K562 (cell line): ENCODE measurements around the gene PLXNA2. TPM values are rescaled to one million over a fixed set of nuclear protein-coding genes. Genes with fewer than 3 reads are reported as not detected.

Source experiments
- ATAC-seq: fragments of 200-7000 bp; cut with Tn5 transposase; 3 replicates; pipeline ENCODE4 v1.9.1; 2020; ENCODE audit warnings: moderate library complexity
- BruUV-seq: library from RNA; stranded (reverse); fragments of 400-500 nt; replicated peaks from 2 replicates; lab custom pipeline; 2021; lab: Mats Ljungman, UMichigan
- CTCF ChIA-PET: fragments of 300-600 bp; formaldehyde crosslinking; extraction: SDS; loops from one replicate; lab custom pipeline; 2021; ENCODE audit warnings: low intra/inter-chr PET ratio; lab: Yijun Ruan, JAX
- POLR2A ChIA-PET: fragments of 300-600, 350-650 bp; sonication (Branson Sonifier 250); formaldehyde crosslinking; extraction: SDS; loops from one replicate; lab custom pipeline; 2021; ENCODE audit warnings: antibody characterized with exemption, inconsistent platforms; lab: Yijun Ruan, JAX
- DNase-seq, 4 experiments: peaks; one replicate each; pipeline versions ENCODE4 v3.0.0 to v3.0.0-alpha.2; 2011 to 2018; ENCODE audit warnings: low spot score in 3 of 4, mixed read lengths in 3 of 4; ENCODE audit errors: extremely low read depth in 1 of 4
- FAIRE-seq: peaks from 2 replicates; lab custom pipeline; 2011; peaks lifted over from hg19 to GRCh38; lab: Jason Lieb, UNC
- H2AFZ ChIP-seq: 2 replicates; pipeline ENCODE4 v1.6.0; 2011; ENCODE audit warnings: low read depth, low read length, control low read depth, inconsistent platforms
- H3K27ac ChIP-seq: fragments of 200-600 bp; 3 replicates; pipeline ENCODE4 v1.8.0; 2011; ENCODE audit warnings: low read depth, mild to moderate bottlenecking, control low read depth, inconsistent platforms, low read length, moderate library complexity, mixed read lengths; ENCODE audit errors: extremely low read depth
- H3K27me3 ChIP-seq, 2 experiments: fragments of 300-600 bp in 1 of 2; 2 replicates in 1 of 2; 3 replicates in 1 of 2; pipeline versions ENCODE4 v1.6.0 to v1.8.0; 2011; ENCODE audit warnings: inconsistent platforms in 2 of 2, low read length in 2 of 2, mild to moderate bottlenecking in 1 of 2, mixed read lengths in 1 of 2, moderate library complexity in 1 of 2; ENCODE audit not compliant: control insufficient read depth in 2 of 2, insufficient read depth in 2 of 2
- H3K36me3 ChIP-seq: fragments of 300-600 bp; 3 replicates; pipeline ENCODE4 v1.8.0; 2011; ENCODE audit warnings: mild to moderate bottlenecking, low read length, inconsistent platforms; ENCODE audit not compliant: control insufficient read depth, insufficient read depth
- H3K4me1 ChIP-seq, 2 experiments: fragments of 200-600 bp in 1 of 2; replicated peaks in 1 of 2; 2 replicates in 1 of 2; 3 replicates in 1 of 2; pipeline versions ENCODE4 v1.5.1 to v1.8.0; 2011; ENCODE audit warnings: inconsistent platforms in 2 of 2, low read length in 2 of 2, mild to moderate bottlenecking in 1 of 2, mixed read lengths in 1 of 2, moderate library complexity in 1 of 2; ENCODE audit not compliant: control insufficient read depth in 2 of 2, insufficient read depth in 2 of 2
- H3K4me2 ChIP-seq: 2 replicates; pipeline ENCODE4 v1.6.1; 2011; ENCODE audit warnings: low read length, control low read depth, inconsistent platforms, mixed read lengths; ENCODE audit not compliant: insufficient read depth
- H3K4me3 ChIP-seq: fragments of 200-600 bp; sonication (generic), shearing (Covaris generic); 2 replicates; pipeline ENCODE4 v1.5.1; 2016; ENCODE audit warnings: control low read depth, inconsistent platforms
- H3K79me2 ChIP-seq: fragments of 200-600 bp; 3 replicates; pipeline ENCODE4 v1.8.0; 2011; ENCODE audit warnings: low read length, inconsistent platforms; ENCODE audit not compliant: control insufficient read depth, insufficient read depth
- H3K9ac ChIP-seq, 2 experiments: 2 replicates each; pipeline versions ENCODE4 v1.6.0 to v1.6.1; 2011; ENCODE audit warnings: low read depth in 2 of 2, low read length in 2 of 2, control low read depth in 1 of 2, inconsistent platforms in 1 of 2, mild to moderate bottlenecking in 1 of 2, mixed read lengths in 1 of 2; ENCODE audit not compliant: insufficient read depth in 1 of 2
- H3K9me1 ChIP-seq: one replicate; pipeline ENCODE4 v1.6.0; 2011; ENCODE audit warnings: inconsistent platforms, mild to moderate bottlenecking, low read length, moderate library complexity; ENCODE audit not compliant: control insufficient read depth, insufficient read depth
- H3K9me3 ChIP-seq: replicated peaks from 2 replicates; pipeline ENCODE4 v1.5.1; 2011; ENCODE audit warnings: low read depth, low read length, inconsistent platforms; ENCODE audit not compliant: control insufficient read depth, insufficient read depth
- H4K20me1 ChIP-seq: replicated peaks from 2 replicates; pipeline ENCODE4 v1.6.1; 2011; ENCODE audit warnings: low read length, inconsistent platforms, mixed read lengths; ENCODE audit not compliant: control insufficient read depth, insufficient read depth
- BCL6 ChIP-seq: fragments of 250-450 bp; sonication (Bioruptor Pico); IDR thresholded peaks from 2 replicates; pipeline ENCODE4 v1.4.0; 2020
- CAMTA2 ChIP-seq: fragments of 250-450 bp; sonication (Bioruptor Pico); conservative IDR thresholded peaks from 2 replicates; pipeline ENCODE4 v1.5.1; 2022
- ELF1 ChIP-seq: fragments of 200-800 bp; sonication (Bioruptor generic); IDR thresholded peaks from 2 replicates; pipeline ENCODE4 v1.6.1; 2016; ENCODE audit warnings: missing genetic modification characterization, missing compliant biosample characterization
- HLTF ChIP-seq: fragments of 450-650 bp; IDR thresholded peaks from 2 replicates; pipeline ENCODE4 v1.6.1; 2016
- HOXB6 ChIP-seq: fragments of 250-450 bp; sonication (Bioruptor Pico); IDR thresholded peaks from 2 replicates; pipeline ENCODE4 v1.5.1; 2022; ENCODE audit warnings: mild to moderate bottlenecking, borderline replicate concordance
- IRF2 ChIP-seq: sonication (generic); formaldehyde crosslinking; IDR thresholded peaks from 2 replicates; pipeline ENCODE4 v1.8.1; 2022; ENCODE audit warnings: mild to moderate bottlenecking, missing genetic modification reagents
- KAT2B ChIP-seq: IDR thresholded peaks from one replicate; pipeline ENCODE4 v1.6.1; 2012; ENCODE audit warnings: low read depth, mild to moderate bottlenecking, control low read depth, inconsistent platforms, low read length, moderate library complexity
- LCOR ChIP-seq: sonication (generic); formaldehyde crosslinking; IDR thresholded peaks from 2 replicates; pipeline ENCODE4 v1.8.0; 2022; ENCODE audit warnings: mild to moderate bottlenecking, missing genetic modification reagents
- MED1 ChIP-seq: sonication (generic); formaldehyde crosslinking; IDR thresholded peaks from 2 replicates; pipeline ENCODE4 v1.8.1; 2023; ENCODE audit warnings: missing genetic modification reagents, borderline replicate concordance
- MIER1 ChIP-seq: fragments of 450-650 bp; IDR thresholded peaks from 2 replicates; pipeline ENCODE4 v1.6.1; 2016; ENCODE audit warnings: antibody characterized with exemption, mild to moderate bottlenecking, low read depth
- MLX ChIP-seq, 2 experiments: fragments of 450-650 bp in 1 of 2; sonication (generic) in 1 of 2; formaldehyde crosslinking; conservative IDR thresholded peaks; 2 replicates each; pipeline versions ENCODE4 v1.4.0 to v1.8.1; 2020 to 2022; ENCODE audit warnings: mild to moderate bottlenecking in 1 of 2, missing genetic modification reagents in 1 of 2
- NR3C1 ChIP-seq: sonication (generic); formaldehyde crosslinking; IDR thresholded peaks from 2 replicates; pipeline ENCODE4 v1.8.1; 2022; ENCODE audit warnings: missing genetic modification reagents
- NR4A1 ChIP-seq, 2 experiments: fragments of 250-450 bp in 1 of 2; fragments of 450-650 bp in 1 of 2; sonication (Bioruptor Pico) in 1 of 2; IDR thresholded peaks; 2 replicates each; pipeline versions ENCODE4 v1.4.0 to v1.6.1; 2016 to 2020; ENCODE audit warnings: mild to moderate bottlenecking in 2 of 2, missing compliant biosample characterization in 1 of 2, missing genetic modification characterization in 1 of 2, moderate library complexity in 1 of 2
- PCBP2 ChIP-seq: fragments of 200-400 bp; formaldehyde crosslinking; IDR thresholded peaks from 2 replicates; pipeline ENCODE4 v1.6.1; 2018; ENCODE audit warnings: low read length, low read depth, mild to moderate bottlenecking, moderate library complexity; ENCODE audit not compliant: poor library complexity, severe bottlenecking
- POLR2B ChIP-seq: fragments of 450-650 bp; IDR thresholded peaks from 2 replicates; pipeline ENCODE4 v1.6.1; 2018; ENCODE audit warnings: low read depth; ENCODE audit not compliant: partially characterized antibody
- PURB ChIP-seq: sonication (generic); formaldehyde crosslinking; IDR thresholded peaks from 2 replicates; pipeline ENCODE4 v1.9.0; 2021; ENCODE audit warnings: low read depth, mild to moderate bottlenecking, missing genetic modification reagents
- THRA ChIP-seq: fragments of 450-650 bp; IDR thresholded peaks from 2 replicates; pipeline ENCODE4 v1.6.1; 2017; ENCODE audit warnings: mild to moderate bottlenecking, moderate library complexity
- ZNF347 ChIP-seq: fragments of 450-650 bp; formaldehyde crosslinking; IDR thresholded peaks from 2 replicates; pipeline ENCODE4 v1.4.0; 2020; ENCODE audit warnings: low read depth, mild to moderate bottlenecking, moderate library complexity
- ZNF512 ChIP-seq: IDR thresholded peaks from 2 replicates; pipeline ENCODE4 v1.6.1; 2016; ENCODE audit warnings: missing genetic modification characterization, missing compliant biosample characterization
- ZNF830 ChIP-seq: fragments of 250-450 bp; sonication (Bioruptor Pico); IDR thresholded peaks from 2 replicates; pipeline ENCODE4 v1.5.0; 2021; ENCODE audit warnings: mild to moderate bottlenecking
- WGBS: fragments of 100-300 bp; shearing (Covaris generic); methylation state at CpG from one replicate; pipeline ENCODE4 v1.1.6; 2016; ENCODE audit warnings: low coverage, mixed read lengths; ENCODE audit not compliant: insufficient coverage; ENCODE audit errors: missing lambda C conversion rate; 5-methylcytosine and 5-hydroxymethylcytosine counted together
- in situ Hi-C: fragments of 300-500 bp; cut with MboI; formaldehyde crosslinking; loops from 4 replicates; pipeline ENCODE4 v1.15.0; 2018; ENCODE audit warnings: inconsistent platforms, mixed read lengths
- intact Hi-C: fragments of 100-400 bp; cut with micrococcal nuclease; formaldehyde crosslinking; loops from 2 replicates; pipeline ENCODE4 v1.14.2; 2022
- polyA plus RNA-seq, 8 experiments: library from polyadenylated mRNA; depleted of rRNA in 4 of 8; stranded (reverse) in 5 of 8; unstranded in 3 of 8; fragments of >200 nt; fragmentation: Nextera tagmentation in 2 of 8; fragmentation: Illumina TruSeq in 1 of 8; extraction: Ambion mirVana in 2 of 8; extraction: Trizol in 1 of 8; gene quantifications; 2 replicates each; pipeline versions ENCODE4 v1.2.1 to v1.2.3, GENCODE V29; 2011 to 2014; ENCODE audit warnings: inconsistent platforms in 1 of 8, missing spikeins in 1 of 8
- total RNA-seq, 7 experiments: library from RNA; depleted of rRNA in 6 of 7; stranded (reverse); fragments of >200 nt in 6 of 7; fragmentation: Illumina TruSeq in 2 of 7; extraction: Trizol in 2 of 7; gene quantifications; 2 replicates each; pipeline versions ENCODE4 v1.2.1 to v1.2.3, GENCODE V29; 2011 to 2021; ENCODE audit warnings: low replicate concordance in 1 of 7

Gene PLXNA2
- total and polyA plus RNA-seq, 9 of the 15 experiments (the other 6 are each of a cell fraction or from before 2014, with no cell fraction given): 0.01 to 1.3 (median 0.32) TPM

GRCh38 chr1:208291923-208292711, 47.9 kb upstream of the PLXNA2 start:
- H3K4me3 ChIP-seq: no peak overlapping the region
- no peak for FAIRE-seq
- no peak for DNase-seq
- POLR2A ChIA-PET: no interaction called here
- in situ Hi-C loops (no loop called here), intact Hi-C loops (no loop called here)
- H4K20me1 ChIP-seq: no peaks in the 10 kb centered on the region
- no peak overlapping the region for H2AFZ ChIP-seq
- 0% methylated on average over 4 of the region's 4 CpGs for WGBS
- ATAC-seq: no peak
- H3K4me1 ChIP-seq: no peaks in the 10 kb centered on the region
- peaks cover 0 to 4% of the 10 kb centered on the region in 2 experiments; a peak in 2 of 5 replicates for H3K27me3 ChIP-seq
- CTCF ChIA-PET: no interaction called here
- H3K9me1 ChIP-seq: no peaks in the 10 kb centered on the region
- H3K9ac ChIP-seq: no peak overlapping the region
- no peak overlapping the region for H3K4me2 ChIP-seq
- TF ChIP-seq NR4A1 (CRISPR knock-in tag; IDR thresholded peaks at IDR 0.05) (no peak), NR4A1 (tag; IDR thresholded peaks at IDR 0.05) (no peak), LCOR (CRISPR knock-in tag) (no peak), IRF2 (CRISPR knock-in tag) (no peak), MLX (CRISPR knock-in tag; conservative IDR thresholded peaks at IDR 0.05) (no peak), POLR2B (no peak), BCL6 (CRISPR knock-in tag) (no peak), MED1 (CRISPR knock-in tag) (no peak), HLTF (no peak), ZNF347 (CRISPR knock-in tag) (no peak), PCBP2 (no peak), NR3C1 (CRISPR knock-in tag) (no peak), HOXB6 (CRISPR knock-in tag) (no peak), THRA (no peak), PURB (CRISPR knock-in tag) (no peak), MIER1 (no peak), KAT2B (no peak), ZNF512 (no peak), ZNF830 (CRISPR knock-in tag) (no peak), CAMTA2 (CRISPR knock-in tag) (no peak), ELF1 (no peak)
- no TSS peak for BruUV-seq
- no peaks in the 10 kb centered on the region for H3K9me3 ChIP-seq
- H3K27ac ChIP-seq: no peak overlapping the region
- H3K79me2 ChIP-seq: no peaks in the 10 kb centered on the region
- no peaks in the 10 kb centered on the region for H3K36me3 ChIP-seq
